ENCODE measurements around the gene TBCK.

Gene TBCK

GRCh38 chr4:105992641-105993305 is 323.2 kb downstream of the TBCK start:
- Histone ChIP-seq H3K27me3 (replicated peaks; ENCODE audit: control insufficient read depth, insufficient read depth, low read length, poor library complexity, severe bottlenecking) (no peaks in the 10 kb centered on the region), H3K9me3 (ENCODE audit: control insufficient read depth, low read length) (no peaks in the 10 kb centered on the region), H3K4me1 (ENCODE audit: control insufficient read depth, insufficient read depth, low read length, poor library complexity, severe bottlenecking) (no peaks in the 10 kb centered on the region), H3K36me3 (ENCODE audit: control insufficient read depth, insufficient read depth, low read length) (no peaks in the 10 kb centered on the region), H3K27ac (ENCODE audit: insufficient read depth, low read length, poor library complexity, severe bottlenecking) (no peak overlapping the region), H3K4me3 (ENCODE audit: insufficient read depth, low read depth, low read length, poor library complexity, severe bottlenecking) (no peak overlapping the region)
- no peak for DNase-seq

- no peak for DNase-seq
- H3K27ac ChIP-seq (ENCODE audit: insufficient read depth, low read length, poor library complexity, severe bottlenecking), result no peak overlapping the region
- no peaks in the 10 kb centered on the region for H3K4me1 ChIP-seq (ENCODE audit: control insufficient read depth, insufficient read depth, low read length, poor library complexity, severe bottlenecking)
- no peaks in the 10 kb centered on the region for H3K9me3 ChIP-seq (ENCODE audit: control insufficient read depth, low read length)
- no peak overlapping the region for H3K4me3 ChIP-seq (ENCODE audit: insufficient read depth, low read depth, low read length, poor library complexity, severe bottlenecking)
- no peaks in the 10 kb centered on the region for H3K27me3 ChIP-seq (replicated peaks; ENCODE audit: control insufficient read depth, insufficient read depth, low read length, poor library complexity, severe bottlenecking)
- H3K36me3 ChIP-seq (ENCODE audit: control insufficient read depth, insufficient read depth, low read length), result no peaks in the 10 kb centered on the region
Observed at GRCh38 chr4:105991726-105992125, 324.3 kb downstream of the TBCK start.

All from effector memory CD4-positive, alpha-beta T cell (primary cell).